Measurements from ENCODE around the gene POLG.

- no peak for TF ChIP-seq REST (IDR thresholded peaks at IDR 0.05)
- TF ChIP-seq EP300 (IDR thresholded peaks at IDR 0.05) = no peak
- TF ChIP-seq CTCF (IDR thresholded peaks at IDR 0.05) = no peak
- no peak for TF ChIP-seq RAD21 (conservative IDR thresholded peaks at IDR 0.05 in 1 of 2, IDR thresholded peaks at IDR 0.05 in 1 of 2)
- no peak for TF ChIP-seq ELK1 (IDR thresholded peaks at IDR 0.05; ENCODE audit: low read depth, low read length)
- no peak for TF ChIP-seq HOXA7 (CRISPR knock-in tag; IDR thresholded peaks at IDR 0.05)
- no peak for TF ChIP-seq USF2 (IDR thresholded peaks at IDR 0.05)
- TF ChIP-seq POLR2AphosphoS2 (conservative IDR thresholded peaks at IDR 0.05; ENCODE audit: low read length) = no peak
- no peak for TF ChIP-seq JUN (IDR thresholded peaks at IDR 0.05)
- no peak for TF ChIP-seq RCOR1 (IDR thresholded peaks at IDR 0.05; ENCODE audit: low read depth, low read length)
- TF ChIP-seq TP53 (CRISPR knock-in tag; IDR thresholded peaks at IDR 0.05) = no peak
Measured at GRCh38 chr15:89333011-89333860, 1.4 kb downstream of the POLG start.
